Measurements from ENCODE around the gene PSMB4.

DNA sequence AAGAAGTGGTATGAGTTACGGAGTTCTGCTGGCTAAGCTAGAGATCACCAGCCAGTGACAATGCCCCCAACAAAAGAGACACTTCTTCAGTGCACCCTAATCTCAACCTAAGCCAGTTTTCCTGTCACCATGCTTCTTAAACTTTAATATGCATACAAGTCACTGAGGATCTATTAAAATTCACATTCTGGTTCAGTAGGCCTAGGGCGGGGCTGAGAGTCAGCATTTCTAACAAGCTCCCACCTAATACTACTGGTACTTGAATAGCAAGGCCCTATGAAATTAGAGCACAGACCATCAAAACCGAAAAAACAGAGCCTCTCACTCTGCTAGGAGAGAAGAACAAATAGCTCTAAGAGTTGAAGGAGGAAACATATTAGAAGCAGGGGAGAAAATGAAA, 7.9 kb downstream of the PSMB4 start:
- no peak for TF ChIP-seq EZH2 (IDR thresholded peaks at IDR 0.05; ENCODE audit: low read length, missing control alignments)
- TF ChIP-seq, protein P1, sequence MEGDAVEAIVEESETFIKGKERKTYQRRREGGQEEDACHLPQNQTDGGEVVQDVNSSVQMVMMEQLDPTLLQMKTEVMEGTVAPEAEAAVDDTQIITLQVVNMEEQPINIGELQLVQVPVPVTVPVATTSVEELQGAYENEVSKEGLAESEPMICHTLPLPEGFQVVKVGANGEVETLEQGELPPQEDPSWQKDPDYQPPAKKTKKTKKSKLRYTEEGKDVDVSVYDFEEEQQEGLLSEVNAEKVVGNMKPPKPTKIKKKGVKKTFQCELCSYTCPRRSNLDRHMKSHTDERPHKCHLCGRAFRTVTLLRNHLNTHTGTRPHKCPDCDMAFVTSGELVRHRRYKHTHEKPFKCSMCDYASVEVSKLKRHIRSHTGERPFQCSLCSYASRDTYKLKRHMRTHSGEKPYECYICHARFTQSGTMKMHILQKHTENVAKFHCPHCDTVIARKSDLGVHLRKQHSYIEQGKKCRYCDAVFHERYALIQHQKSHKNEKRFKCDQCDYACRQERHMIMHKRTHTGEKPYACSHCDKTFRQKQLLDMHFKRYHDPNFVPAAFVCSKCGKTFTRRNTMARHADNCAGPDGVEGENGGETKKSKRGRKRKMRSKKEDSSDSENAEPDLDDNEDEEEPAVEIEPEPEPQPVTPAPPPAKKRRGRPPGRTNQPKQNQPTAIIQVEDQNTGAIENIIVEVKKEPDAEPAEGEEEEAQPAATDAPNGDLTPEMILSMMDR (conservative IDR thresholded peaks at IDR 0.05 in 1 of 2, IDR thresholded peaks at IDR 0.05 in 1 of 2; ENCODE audit: low read depth in 1 of 2, low read length in 2 of 2): no peak

All from fibroblast of lung (primary cell).